ENCODE results near the gene SLC2A5.

SLC2A5 gene

DNA sequence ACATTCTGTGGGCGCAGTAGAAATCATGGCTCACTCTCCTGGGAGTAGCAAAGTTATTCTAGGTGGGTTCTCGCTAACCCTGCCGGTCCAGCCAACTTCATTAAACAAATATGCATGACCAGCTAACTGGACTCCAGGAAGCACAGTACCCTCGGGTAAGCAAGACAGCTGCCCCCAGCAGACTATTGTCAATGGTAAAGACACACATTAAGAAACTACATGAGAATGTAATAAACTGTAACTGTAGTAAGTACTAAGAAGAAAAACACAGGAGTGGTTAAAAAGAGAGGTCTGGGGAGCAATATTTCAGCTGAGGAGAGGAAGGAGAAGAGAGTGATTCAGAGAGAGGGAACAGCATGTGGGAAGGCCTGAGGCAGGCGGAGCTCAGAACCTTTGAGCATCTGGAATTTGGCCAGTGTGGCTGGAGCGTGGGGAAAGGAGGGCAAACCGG lies 7.4 kb downstream of the SLC2A5 start:
- no peak for FAIRE-seq

- no peak for FAIRE-seq
Measured at GRCh38 chr1:9061252-9061960, 8.0 kb downstream of the SLC2A5 start.

DNA sequence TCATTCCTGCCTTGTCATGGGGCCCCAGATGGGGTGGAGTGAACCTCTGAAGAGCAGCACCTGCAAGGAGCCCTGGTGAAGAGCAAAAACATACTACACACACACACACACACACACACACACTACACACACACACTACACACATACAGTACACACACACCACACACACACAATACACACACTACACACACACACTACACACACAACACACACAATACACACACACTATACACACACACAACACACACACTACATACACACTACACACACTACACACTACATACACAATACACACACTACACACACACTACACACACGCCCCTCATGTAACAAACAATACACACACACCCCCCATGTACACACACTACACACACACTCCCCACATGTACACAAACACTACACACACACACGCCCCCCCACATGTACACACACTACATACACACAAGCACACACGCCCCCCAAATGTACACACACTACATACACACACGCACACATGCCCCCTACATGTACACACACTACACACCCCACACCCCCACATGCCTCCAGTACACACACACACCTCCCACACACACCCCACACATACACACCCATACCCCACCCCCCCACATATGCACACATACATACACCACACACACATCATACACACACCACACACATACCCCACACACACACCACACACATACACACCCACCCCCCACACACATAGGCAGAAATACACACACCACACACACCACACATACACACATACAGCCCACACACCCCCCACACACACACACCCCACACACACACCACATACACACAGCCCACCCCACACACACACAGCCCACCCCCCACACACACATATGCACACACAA lies 9.3 kb downstream of the SLC2A5 start:
- no peak for FAIRE-seq

GRCh38 chr1:9058465-9058864 lies 11.0 kb downstream of the SLC2A5 start:
- FAIRE-seq = no peak

DNA sequence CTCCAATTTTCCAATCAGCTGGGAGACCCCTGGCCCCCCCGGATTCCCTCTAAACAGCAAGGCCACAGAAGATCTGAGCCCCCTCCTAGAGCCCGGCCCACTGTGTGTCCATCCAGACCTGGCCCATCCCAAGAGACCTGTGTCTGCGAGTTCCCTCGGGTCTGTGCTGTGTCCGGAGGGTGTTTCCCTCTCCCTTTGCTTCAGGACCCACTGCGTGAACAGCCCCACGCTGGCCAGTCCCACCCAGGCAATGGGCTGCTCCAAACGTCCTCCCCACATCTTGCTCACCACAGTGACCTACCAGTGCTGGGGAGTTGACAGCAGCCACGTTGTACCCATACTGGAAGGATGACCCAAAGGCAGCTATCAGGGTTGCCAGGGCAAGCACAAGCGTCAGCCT lies 11.6 kb downstream of the SLC2A5 start:
- FAIRE-seq = no peak

GRCh38 chr1:9052272-9053049 lies 17.0 kb downstream of the SLC2A5 start:
- no peak for FAIRE-seq

DNA sequence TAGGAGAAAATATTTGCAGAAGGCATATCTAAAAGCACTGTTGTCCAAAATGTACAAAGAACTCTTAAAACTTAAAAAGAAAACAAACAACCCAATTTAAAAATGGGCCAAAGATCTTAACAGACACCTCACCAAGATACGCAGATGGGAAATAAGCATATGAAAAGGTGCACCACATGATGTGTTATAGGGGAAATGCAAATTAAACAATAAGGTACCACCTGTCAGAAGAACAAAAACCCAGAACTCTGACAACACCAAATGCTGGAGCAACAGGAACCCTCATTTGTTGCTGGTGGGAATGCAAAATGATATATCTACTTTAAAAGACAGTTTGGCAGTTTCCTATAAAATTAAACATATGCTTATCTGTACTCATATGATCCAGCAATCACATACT lies 18.1 kb downstream of the SLC2A5 start:
- FAIRE-seq = no peak

DNA sequence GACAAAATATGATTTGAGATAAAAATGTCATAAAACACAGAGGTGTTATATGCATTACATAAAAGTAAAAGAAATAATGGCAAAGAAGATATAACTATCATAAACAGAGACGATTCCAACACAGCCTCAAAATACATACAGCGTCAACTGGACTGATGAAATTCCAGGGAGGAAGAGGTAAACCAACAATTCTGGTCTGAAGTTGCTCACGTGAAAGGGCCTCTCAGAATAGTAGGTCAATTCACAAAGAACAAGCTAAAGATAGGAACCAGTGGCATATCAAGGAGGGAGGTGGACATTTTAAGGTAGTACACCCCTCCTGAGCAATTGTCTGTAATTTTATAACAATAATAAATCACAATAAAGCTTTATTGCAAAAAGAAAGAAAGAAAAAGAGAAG lies 18.6 kb downstream of the SLC2A5 start:
- no peak for FAIRE-seq

DNA sequence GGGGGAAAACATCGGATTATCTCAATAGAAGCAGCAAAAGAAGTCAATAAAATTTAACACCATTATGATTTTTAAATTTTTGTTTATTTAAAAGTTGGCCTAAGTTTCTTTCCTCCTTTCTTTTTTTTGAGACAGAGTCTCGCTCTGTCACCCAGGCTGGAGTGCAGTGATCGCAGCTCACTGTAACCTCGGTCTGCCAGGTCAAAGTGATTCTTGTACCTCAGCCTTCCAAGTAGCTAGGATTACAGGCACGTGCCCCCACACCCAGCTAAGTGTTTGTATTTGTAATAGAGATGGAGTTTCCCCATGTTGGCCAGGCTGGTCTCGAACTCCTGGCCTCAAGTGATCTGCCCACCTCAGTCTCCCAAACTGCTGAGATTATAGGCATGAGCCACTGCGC lies 20.9 kb downstream of the SLC2A5 start:
- no peak for FAIRE-seq

- FAIRE-seq = no peak
Measured at GRCh38 chr1:9047019-9047418, 22.4 kb downstream of the SLC2A5 start.

GRCh38 chr1:9045861-9046510 lies 23.4 kb downstream of the SLC2A5 start:
- FAIRE-seq = no peak

GRCh38 chr1:9044236-9044635 lies 25.2 kb downstream of the SLC2A5 start:
- FAIRE-seq = no peak

DNA sequence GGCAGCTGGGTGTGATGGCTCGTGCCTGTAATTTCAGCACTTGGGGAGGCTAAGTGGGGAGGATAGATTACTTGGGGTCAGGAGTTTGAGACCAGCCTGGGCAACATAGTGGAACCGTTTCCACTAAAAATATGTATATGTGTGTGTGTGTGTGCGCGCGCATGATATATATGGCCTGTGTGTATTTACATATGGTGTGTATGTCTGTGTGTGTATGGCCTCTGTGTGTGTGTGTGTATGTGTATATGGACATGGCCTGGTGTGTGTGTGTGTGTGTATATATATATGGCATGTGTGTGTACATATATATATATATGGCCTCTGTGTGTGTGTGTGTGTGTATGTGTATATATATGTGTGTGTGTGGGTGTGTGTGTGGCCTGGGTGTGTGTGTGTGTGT lies 27.2 kb downstream of the SLC2A5 start:
- no peak for FAIRE-seq

DNA sequence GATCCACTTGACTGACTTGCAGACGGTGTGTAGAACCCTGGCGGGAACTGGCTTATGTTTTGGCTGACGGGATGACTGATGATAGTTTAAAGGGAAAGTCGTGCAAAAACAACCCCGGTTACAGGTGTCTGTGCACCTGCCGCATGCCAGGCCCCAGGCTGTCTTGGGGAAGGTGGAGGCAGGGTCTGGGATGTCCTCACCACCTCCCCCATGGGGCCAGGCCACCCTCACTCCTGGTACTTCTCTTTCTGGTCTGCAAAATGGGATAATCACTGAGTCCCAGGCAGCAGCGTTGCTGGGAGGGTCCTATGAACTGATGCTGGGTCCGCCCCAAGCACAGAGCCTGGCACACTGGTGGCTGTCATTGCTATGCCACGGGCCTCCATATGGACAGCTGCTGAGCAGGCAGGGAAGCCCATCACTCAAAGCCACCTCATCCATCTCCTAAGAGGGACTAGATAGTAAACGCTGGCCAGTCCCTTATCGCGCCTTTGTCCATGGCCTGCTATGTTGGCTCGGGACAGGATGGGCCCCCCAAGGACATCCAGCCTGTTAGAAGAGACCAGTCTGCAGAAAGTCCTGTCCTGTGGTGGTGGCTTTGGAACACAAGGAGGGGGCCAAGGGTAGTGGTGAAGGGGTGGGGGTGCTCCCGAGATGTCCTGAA lies 28.2 kb downstream of the SLC2A5 start:
- no peak for FAIRE-seq

GRCh38 chr1:9040659-9041030 lies 28.8 kb downstream of the SLC2A5 start:
- FAIRE-seq = no peak

DNA sequence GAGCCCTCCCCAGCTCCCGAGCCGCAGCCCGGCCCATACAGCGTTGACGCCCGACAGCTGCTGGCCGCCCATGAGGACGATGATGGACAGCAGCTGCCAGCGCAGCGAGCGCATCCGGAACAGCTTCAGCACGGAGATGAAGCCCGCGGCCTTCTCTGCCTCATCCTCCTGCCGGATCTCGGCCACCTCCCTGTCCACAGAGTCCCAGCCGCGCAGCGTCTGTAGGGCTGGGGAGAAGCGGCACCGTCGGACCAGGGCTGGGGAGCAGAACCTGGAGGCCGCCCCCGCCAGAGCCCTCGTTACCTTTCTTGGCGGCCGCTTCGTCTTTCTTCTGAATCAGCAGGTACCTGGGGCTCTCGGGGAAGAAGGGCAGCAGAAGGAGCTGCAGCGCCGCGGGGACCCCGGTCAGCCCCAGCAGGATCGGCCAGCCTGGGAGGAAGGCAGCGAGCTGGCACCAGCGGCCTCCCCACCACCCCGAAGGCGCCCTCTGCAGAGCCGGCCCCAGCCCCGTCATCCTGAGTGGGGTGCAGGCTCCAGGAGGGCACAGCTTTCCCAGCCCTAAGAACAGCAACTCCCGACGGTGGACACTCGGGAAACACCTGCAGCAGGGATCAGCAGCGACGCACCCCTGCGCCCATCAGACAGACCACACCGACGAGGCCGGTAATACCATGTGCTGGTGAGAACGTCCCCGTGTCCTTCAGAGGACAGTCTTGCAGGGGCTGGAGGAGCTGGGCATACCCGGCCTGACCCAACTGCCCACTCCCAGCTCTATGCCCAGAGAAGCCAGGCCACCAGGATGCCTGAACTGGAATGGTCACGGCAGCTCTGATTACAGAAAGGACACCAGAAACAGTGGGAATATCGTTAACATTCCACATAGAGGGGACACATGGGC lies 29.4 kb downstream of the SLC2A5 start:
- no peak for FAIRE-seq

DNA sequence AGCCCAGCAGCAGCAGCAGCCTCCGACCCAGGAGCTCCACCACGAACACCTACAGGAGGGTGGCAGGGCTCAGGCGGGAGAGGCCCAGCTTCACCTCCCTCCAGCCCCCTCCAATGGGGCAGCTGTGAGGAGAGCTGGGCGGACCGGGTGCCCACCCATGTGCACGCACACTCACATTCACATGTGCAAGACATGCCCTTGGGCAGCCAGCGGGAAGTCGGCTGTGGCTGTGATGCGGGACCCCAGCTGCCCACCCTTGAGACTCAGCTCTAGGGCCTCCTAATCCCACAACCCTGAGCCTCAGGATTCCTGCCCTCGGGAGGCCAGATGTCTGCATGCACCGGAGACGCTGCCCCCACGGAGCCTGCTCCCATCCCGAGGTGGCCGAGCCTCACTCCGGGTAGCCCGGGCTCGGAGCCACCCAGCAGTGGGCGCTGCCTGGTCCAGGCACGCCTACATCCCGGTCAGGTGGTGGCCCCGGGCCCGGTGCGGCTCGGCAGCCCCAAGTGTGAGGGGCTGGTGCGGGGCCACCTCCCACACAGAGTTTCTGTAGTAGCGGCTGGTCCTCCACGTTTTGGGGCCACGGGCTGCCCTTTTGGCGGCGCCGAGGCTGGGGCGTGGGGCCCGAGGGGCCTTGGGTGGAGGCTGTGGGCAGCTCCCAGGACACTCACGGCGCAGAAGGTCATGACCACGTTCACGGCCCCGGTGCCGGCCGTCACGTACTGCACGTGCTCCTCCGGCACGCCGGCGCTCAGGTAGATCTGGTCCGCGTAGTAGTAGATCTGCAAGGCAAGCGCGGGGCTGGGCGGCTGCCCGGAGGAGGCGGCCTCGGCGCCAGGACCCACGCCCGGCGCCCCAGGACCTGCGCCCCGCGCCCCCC lies 30.3 kb downstream of the SLC2A5 start:
- FAIRE-seq = no peak

DNA sequence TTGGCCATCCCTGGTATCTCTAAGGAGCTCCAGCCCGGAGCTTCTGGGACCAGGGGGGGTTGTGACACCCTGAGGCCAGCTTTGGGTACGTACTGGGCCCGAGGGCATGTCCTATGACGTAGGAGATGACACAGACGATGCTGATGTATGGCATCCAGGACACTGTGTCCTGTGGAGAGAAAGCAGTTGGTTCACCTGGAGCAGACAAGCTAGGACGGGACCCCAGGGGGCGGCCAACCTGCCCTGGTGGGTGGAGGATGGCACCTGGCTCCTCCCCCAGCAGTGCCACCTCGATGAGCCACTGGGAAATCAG lies 31.1 kb downstream of the SLC2A5 start:
- FAIRE-seq = no peak

- no peak for FAIRE-seq
Measured at GRCh38 chr1:9037476-9038337, 31.7 kb downstream of the SLC2A5 start.
